DND-41 (cell line): Measurements from ENCODE around the gene LDLRAP1.

Source experiments
- EZH2 ChIP-seq: IDR thresholded peaks from 3 replicates; pipeline ENCODE4 v1.6.1; 2012; ENCODE audit warnings: borderline replicate concordance, low read depth, mild to moderate bottlenecking, moderate library complexity, low read length, inconsistent platforms; ENCODE audit not compliant: severe bottlenecking
- TF ChIP-seq, protein P1 (sequence below): IDR thresholded peaks from 2 replicates; pipeline ENCODE4 v1.5.1; 2012; ENCODE audit warnings: borderline replicate concordance, low read length, moderate library complexity, mild to moderate bottlenecking; ENCODE audit not compliant: poor library complexity, severe bottlenecking; ENCODE audit errors: extremely low read depth

DNA sequence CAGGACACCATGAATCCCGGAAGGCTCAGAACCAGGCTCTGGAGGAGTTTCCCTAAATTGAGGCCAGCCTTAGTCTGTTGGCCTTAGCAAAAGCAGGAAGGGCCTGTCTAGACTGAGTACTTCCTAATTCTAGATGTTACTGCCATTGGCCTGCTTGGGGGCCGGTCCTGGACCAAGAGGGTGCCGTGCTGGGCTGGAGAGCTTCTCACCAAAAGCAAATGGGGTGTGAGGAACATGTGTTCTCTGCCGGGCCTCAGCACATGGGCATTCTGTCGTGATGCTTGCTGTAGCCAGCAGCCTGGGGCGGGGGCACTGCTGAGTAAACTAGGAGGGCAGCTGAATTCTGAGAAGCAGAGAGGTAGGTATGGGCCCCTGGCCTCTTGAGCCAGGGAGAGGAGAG is 37.5 kb downstream of the LDLRAP1 start:
- TF ChIP-seq, protein P1, sequence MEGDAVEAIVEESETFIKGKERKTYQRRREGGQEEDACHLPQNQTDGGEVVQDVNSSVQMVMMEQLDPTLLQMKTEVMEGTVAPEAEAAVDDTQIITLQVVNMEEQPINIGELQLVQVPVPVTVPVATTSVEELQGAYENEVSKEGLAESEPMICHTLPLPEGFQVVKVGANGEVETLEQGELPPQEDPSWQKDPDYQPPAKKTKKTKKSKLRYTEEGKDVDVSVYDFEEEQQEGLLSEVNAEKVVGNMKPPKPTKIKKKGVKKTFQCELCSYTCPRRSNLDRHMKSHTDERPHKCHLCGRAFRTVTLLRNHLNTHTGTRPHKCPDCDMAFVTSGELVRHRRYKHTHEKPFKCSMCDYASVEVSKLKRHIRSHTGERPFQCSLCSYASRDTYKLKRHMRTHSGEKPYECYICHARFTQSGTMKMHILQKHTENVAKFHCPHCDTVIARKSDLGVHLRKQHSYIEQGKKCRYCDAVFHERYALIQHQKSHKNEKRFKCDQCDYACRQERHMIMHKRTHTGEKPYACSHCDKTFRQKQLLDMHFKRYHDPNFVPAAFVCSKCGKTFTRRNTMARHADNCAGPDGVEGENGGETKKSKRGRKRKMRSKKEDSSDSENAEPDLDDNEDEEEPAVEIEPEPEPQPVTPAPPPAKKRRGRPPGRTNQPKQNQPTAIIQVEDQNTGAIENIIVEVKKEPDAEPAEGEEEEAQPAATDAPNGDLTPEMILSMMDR, result no peak
- TF ChIP-seq EZH2, result no peak
